GM18868 (cell line): ENCODE data around the gene IMPG1.
A peak's percentile ranks its signal among the peaks of the same experiment; 100 is the strongest.
"Not testable (repeated sequence)": the region's sequence is repeated elsewhere in the genome, so short reads cannot be mapped to it uniquely, and the experiment has no call there.

Source experiments
- ATAC-seq: cut with Tn5 transposase; IDR thresholded peaks from one replicate; pipeline ENCODE4 v1.9.1; 2021; ENCODE audit warnings: mild to moderate bottlenecking, moderate library complexity; ENCODE audit not compliant: unreplicated experiment

The IMPG1 gene

DNA sequence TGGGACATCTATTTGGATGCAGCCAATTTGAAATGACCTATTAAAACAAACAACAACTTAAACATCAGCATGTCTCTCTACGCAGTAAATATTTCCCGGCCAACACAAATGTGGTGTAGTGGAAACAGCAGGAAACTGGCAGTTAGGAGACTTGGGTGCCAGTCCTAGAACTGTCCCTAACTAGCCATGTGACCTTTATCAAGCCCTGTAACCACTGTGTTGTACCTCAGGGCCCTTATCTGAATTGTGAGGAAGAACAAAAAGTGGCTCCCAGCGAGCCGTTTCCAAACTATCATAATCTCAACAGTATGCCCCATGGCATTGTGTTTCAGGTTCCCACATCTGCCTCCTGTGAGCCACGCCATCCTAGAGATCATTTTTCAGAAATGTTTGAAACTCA, 124.5 kb downstream of the IMPG1 start:
- no peak for ATAC-seq

DNA sequence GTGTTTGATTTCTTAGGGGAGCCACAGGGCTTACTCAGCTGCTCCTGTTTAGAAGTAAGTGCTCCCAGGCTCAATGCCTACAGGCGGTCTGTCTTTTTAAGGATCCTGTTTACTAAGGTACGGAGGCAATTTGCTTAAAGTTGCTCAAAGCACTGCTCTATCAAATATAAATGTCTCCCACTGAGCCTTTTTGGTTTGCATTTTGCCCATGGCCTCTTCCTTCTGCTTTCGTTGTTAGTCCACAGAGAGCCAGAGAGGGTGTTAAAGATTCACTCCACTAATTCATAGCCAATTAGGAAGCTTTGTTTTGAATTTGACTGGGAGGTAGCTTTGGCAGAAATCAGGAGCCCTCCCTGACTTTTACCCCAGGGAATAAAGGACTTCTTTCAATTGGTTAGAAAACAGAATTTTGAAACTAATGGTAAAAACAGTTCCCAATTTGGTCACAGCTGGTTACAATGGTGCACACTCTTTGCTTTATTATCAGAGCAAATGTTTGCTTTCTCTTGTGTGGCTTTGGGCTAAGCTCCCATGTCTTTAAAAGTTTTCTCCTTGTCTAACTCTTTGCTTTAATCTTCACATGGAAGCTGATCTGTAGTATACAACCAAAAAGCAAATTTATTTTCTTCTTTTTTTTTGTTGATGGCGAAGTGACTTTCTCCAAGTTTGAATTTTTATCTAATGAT, 126.2 kb downstream of the IMPG1 start:
- peak; percentile 51 for ATAC-seq

DNA sequence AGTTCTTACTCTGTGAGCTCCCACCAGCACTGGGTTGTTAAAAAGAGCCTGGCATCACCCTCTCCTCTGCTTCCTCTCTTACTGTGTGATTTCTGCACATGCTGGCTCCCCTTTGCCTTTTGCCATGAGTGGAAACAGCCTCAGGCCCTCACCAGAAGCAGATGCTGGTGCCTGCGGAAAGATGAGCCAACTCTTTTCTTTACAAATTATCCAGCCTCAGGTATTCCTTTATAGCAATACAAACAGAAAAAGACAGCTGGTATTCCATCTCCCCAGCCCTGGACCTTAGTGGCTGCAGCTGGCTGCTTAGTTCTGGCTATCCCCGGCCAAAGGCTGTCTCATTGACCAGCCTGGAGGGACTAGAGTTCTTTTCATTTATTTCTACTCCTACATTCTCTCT, 129.1 kb downstream of the IMPG1 start:
- no peak for ATAC-seq

DNA sequence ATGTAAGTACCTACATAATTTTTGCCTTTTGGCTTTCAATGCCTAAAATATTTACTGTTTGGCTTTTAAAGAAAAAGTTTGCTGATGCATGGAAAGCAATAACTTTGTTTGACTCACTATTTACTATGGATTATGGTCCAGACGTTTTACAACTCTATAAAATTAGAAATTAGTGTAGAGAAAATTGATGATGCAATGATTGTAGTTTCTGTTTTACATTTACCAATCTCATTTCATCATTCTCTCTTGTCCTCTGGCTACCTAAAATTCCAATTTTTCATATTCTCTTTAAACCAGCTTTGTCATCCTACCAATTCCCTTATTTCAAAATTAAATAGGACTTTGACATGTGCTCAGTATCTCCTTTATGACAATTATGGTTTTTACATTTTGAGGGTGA, 131.0 kb downstream of the IMPG1 start:
- no peak for ATAC-seq

DNA sequence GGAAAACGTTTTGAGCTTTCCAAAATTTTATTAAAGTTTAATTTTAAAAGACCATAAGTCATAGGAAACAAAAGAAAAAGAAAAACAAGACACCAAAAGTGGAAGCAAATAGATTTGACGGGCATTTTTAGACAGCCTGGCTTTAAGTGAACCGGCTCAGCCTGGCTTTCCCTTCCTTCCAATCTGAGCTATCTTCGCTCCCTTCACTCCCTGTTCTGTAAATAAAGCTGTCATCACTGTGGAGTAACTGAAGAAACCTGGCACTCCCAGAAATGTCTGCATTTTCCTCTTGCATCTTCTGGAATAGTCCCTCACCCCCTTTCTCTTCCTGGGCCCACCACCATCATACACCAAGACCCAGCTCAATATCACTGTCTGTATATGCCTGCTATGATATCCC, 131.9 kb downstream of the IMPG1 start:
- no peak for ATAC-seq

DNA sequence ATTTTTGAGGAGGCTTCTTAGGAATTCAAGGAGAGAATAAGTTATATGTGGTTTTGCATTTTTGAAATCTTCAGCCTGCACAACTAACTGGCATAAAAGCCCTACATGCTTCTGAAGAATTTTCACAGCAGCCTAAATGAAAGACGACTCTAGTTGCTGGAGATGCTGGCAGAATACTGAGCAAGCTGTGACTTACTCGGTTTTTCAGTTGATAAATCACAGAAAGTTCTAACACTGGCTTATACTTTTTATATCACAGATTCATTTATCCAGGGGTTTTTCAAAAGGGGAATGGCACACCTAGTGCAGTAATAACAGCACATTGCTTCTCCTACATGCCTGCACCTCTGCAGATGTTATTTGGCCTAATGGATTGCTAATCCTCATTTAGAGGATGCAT, 134.6 kb downstream of the IMPG1 start:
- ATAC-seq = no peak

DNA sequence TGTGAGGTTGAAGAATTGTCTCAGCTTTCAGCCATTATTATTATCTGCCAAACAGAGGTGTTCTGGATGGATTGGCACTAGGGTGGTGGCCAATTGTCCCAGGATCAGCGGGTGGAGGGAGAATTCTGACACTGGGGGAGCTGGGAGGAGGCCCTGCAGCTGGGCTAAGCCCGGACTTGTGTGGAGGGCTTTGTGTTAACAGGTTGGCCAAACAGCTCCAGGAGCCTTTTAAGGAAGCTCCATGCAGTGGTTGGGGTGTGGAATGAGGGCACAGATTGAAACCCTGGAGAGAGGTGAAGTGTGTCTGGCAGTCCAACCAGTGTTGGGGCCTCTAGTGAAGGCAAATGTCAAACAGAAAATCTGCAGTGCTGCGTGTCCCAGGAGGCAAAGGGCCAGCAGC, 135.8 kb downstream of the IMPG1 start:
- ATAC-seq = no peak

DNA sequence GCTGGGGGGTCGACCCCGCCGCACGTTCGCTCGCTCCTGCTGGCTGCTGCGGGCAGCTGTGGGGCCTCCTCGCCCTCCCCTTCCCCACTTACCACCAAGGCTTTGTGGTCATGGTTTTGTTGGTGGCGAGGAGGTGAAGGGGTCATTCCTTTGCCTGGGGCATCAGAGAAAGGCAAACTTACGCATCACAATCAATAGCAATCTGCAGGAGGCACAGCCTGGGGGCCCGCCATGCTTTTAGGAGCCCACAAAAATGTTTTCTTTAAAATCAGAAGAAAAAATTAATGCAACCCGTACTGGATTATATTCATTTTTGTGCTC, 137.0 kb downstream of the IMPG1 start:
- ATAC-seq = no peak

DNA sequence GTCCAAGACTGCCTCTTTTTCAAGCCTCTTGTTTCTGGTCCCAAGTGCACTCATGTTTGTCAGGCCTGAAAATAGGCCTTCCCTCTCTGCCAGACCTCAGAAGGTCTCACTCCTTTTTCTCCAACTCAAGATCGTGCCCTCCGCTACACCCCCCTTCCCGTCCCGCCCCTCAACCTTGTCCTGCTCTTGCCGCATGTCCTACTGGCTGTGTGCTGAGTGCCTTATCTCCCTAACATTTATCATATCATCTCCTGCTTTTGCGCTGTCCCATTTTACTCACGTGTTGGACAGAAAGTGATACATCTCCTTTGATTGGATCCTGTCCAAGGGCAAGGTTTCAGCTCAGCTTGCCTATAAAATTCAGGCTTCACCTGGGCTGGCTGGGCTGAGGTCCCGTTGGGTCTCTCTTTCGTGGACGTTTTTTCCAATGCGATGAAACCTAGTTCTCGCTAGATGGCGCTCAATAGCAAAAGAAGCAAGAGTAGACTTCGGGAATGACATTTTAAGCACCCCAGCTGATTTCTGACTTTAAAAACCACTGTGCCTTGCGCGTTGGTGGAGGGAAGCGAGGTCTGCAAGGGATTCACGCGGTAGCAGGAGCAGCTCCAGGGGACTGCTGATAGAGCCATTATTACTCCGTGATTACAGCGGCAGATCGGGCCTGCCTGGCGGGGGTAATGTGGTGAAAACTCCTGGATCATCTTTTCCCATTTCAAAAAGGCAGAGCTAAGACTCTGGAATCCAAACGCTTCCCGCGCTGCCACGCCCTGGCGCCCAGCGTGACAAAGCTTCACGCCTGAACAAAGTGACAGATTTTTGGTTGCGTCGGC, 137.6 kb downstream of the IMPG1 start:
- peak; percentile 72 for ATAC-seq

DNA sequence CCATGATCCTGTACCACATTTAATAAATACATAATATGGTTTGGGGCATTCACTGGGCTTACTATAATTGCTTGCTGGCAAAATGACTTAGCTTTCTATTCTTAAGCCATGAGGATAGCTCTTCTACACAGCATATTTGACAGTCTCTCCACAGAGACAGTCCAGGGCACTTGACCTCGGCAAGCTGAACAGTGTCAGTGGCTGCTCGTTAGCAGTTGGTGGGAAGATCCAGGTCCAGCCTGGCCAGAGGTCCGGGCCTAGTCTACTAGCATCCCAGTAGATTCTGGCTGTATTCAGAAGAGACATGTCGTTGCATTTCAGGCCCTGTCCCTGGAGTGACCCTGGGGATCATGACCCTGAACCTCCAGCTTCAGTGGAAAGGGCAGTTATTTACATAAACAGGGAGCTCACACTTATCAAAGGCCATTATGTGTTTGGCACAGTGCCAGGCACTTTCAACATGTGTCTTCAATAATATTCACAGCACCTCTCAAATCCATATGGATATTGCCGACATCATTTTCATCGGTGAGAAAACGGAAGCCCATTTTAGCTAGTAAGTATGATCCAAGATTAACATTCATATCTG, 139.0 kb downstream of the IMPG1 start:
- no peak for ATAC-seq

DNA sequence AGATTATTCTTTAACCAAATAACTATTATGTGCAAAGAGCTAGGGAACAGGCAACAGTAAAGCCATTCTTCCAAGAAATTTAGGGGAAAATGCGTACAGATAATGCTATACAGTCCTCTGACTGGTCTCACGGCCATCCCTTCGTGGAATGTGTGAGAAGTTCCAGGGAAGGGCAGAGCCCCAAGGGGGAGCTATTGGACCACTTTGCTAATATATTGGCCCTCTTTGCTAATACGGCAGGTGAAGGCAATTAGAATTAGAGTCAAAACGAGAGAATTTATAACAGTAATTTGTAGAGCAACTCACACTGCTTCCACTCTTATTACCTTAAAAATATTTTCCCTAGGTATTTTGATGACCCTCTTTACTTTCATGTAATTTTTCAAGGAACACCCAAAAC, 140.4 kb downstream of the IMPG1 start:
- ATAC-seq = peak; percentile 47

DNA sequence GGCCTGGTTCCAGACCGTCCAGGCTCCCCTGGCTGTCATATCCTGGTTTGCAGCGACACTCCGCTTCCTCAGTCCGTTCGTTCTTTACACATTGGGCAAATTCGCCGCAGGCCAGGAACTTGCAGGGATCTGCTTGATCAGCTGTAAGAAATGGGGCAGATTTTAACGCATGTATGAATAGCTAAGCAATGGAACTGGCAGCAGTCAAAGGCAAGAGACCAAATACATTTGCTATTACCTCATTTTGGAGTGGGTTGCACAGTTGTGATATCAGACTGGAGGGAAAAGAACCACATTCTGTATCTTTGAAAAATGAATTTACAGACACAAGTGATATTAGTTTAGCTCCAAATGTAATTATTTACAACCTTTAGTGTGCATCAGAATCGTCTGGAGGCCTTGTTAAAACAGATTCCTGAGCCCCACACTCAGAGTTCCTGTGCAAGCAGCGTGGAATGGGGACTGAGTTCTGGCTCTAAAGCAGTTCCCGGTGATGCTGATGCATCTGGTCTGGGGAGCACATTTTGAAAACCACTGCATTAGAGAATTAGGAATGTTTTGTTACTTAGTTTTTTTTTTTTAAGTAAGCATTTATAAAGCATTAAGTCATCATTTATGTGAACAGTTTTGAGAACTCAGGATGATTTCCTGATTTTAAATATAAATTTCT, 141.3 kb downstream of the IMPG1 start:
- no peak for ATAC-seq

DNA sequence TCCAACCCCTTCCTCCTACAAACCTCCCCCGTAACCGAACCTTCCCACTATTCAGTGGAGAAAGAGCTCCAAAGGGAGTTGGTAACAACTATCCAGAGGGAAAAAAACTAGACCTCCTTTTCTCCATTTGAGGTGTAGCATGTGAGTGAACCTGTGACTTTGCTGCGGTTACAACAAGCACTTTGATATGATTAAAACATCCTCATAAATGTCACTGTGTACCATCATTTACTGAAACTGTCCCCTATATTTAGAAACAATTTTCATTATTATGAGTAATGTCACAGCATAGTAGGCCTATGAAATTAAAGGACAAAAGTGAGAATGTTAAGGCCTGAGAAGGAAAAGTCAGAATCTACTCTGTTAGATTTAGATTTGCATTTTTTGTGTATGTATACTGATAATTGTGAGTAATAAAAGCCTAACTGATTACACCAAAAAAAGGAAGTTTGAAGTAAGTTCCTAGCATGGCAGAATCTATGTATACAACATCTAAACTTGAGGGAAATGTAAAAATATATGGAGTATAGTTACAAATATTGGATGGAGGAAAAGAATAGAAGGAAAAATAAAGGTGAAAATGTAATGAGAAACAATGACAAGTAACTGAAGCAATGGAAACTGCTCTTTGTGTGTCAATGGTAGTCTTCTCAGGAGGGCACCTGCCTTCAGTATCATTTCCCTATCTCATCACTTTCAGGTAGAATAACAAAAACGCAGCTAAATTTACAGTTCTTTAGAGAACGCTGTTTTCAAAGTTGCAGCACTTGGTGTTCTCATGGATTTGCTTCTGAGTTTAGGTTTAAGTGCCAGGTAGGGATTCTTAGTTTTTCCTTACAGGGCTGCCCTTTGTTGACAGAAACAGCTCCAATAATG, 145.9 kb downstream of the IMPG1 start:
- ATAC-seq = peak; percentile 77

DNA sequence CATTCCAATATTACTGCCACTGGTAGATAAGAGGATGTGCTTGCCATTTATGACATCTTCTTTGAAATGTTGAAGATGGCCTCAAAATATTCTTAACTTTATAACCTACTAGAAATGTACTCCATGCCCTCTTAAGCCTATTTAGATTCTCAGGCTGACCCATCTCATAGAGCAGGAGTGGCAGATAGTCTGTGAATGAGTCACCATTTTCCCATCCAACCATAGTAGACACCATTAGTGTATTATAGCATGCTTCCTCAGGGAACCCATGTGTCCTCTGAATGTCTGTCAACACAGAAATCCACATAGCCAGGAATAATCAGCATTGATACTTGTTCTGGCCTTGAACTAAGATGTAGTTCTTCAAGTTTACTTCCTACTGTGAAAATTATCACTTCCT, 150.2 kb downstream of the IMPG1 start:
- ATAC-seq = no peak

DNA sequence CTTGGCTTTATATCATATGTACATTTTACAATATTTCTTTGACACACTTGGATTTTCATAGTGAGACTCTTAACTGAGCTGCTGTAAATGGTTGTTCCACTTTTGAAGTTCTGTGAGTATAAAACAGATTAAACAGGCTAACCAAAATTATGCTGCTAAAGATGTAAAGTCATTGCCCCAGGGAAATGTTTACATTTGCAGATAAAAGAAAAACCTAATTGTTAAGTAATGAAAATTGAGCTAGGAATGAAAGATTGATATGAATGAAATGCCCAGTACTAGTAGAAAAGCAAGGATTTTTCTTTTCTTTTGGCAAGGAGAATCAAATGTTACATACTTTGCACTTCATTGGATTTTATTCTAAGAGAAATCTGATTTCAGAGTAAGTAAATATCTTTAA, 159.4 kb downstream of the IMPG1 start:
- ATAC-seq = no peak

DNA sequence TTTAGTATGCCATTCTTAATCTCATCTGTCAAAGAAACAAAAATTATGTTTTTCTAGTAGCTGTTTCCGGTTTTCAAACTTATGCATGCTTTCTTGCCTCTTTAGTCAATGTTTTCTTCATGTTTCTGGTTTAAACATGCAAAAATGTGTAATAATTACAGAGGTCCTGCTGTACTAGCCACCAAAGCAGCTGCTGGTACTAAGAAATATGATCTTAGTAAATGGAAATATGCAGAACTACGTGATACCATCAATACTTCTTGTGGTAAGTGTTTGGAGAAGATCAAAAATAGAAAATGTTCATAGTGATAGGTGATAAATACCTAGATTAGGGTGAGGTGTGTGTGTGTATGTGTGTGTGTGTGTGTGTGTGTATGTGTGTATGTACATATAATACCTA, 165.0 kb downstream of the IMPG1 start:
- no peak for ATAC-seq

DNA sequence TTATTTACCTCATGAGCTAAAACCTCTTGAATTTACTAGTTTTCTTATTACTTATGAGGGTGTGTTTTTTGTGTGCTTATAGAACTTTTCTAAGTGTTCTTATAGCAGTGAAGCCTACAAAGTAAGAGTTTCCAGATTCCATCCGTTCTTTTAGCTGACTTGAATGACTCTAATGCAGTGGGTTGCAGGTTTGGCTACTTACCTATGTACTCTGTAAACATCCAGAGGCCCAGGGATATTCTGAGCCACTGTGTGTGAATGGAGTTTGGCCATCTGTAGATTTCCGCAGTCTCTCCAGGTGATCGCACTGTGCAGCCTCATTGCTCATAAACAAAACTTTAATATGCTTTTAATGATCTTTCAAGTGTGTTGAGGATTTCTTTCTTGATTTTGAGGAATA, 165.6 kb downstream of the IMPG1 start:
- no peak for ATAC-seq

DNA sequence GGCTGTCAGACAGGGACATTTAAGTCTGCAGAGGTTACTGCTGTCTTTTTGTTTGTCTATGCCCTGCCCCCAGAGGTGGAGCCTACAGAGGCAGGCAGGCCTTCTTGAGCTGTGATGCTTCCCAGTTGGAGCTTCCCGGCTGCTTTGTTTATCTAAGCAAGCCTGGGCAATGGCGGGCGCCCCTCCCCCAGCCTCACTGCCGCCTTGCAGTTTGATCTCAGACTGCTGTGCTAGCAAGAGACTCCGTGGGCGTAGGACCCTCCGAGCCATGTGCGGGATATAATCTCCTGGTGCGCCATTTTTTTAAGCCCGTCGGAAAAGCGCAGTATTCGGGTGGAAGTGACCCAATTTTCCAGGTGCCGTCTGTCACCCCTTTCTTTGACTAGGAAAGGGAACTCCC, 167.3 kb downstream of the IMPG1 start:
- ATAC-seq = not testable (repeated sequence)

DNA sequence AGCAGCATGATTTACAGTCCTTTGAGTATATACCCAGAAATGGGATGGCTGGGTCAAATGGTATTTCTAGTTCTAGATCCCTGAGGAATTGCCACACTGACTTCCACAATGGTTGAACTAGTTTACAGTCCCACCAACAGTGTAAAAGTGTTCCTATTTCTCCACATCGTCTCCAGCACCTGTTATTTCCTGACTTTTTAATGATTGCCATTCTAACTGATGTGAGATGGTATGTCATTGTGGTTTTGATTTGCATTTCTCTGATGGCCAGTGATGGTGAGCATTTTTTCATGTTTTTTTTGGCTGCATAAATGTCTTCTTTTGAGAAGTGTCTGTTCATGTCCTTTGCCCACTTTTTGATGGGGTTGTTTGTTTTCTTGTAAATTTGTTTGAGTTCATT, 172.2 kb downstream of the IMPG1 start:
- not testable (repeated sequence) for ATAC-seq

DNA sequence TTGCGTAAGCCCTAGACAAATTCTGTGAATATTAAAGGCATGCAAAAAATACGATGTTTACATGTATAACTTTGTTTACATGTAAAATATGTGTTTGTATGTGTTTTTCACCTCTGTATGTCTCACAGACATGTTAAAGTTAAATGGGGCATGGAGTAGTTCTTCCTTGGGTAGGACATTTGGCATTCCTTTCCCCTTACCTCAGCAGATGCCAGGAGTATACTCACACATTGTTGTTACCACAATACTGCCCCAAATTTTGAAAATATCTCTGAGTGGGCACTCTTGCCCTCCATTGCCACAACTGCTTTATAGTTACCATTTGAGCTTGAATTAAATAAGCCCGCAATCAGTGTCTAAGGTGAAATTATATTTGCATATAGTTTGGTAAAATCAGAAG, 175.9 kb downstream of the IMPG1 start:
- ATAC-seq = no peak

DNA sequence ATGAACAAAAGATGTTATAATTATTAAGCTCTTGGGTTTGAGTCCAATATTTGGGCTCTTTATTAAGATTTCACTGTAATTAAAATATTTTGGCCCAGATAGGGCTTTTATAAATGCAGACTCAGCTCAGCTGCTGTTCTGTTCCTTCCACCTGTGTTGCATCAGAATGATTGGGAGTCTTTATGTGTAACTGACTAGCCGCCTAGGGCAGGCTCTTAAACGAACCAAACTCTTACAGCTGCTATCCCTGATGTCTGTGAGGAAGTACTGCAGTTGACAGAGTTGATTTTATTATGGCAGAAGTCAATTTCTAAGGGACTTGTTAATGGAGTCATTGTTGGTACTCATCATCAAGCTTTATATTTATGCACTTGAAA, 178.7 kb downstream of the IMPG1 start:
- peak; percentile 5 for ATAC-seq
